K562 (cell line): ENCODE measurements around the gene EFEMP2. TPM values are rescaled to one million over a fixed set of nuclear protein-coding genes. Genes with fewer than 3 reads are reported as not detected.

Source experiments
- CHAMP1 ChIP-seq: fragments of 450-650 bp; IDR thresholded peaks from 2 replicates; pipeline ENCODE4 v1.6.1; 2016; ENCODE audit warnings: mild to moderate bottlenecking
- E2F3 ChIP-seq: fragments of 250-450 bp; sonication (Bioruptor Pico); IDR thresholded peaks from 2 replicates; pipeline ENCODE4 v1.4.0; 2020; ENCODE audit warnings: mild to moderate bottlenecking
- ETV6 ChIP-seq, 3 experiments: fragments of 150-350 bp in 1 of 3; sonication (generic) in 1 of 3; formaldehyde crosslinking in 1 of 3; IDR thresholded peaks; 2 replicates each; pipeline versions ENCODE4 v1.6.1 to v1.8.0; 2014 to 2022; ENCODE audit warnings: borderline replicate concordance in 2 of 3, low read depth in 2 of 3, antibody characterized with exemption in 1 of 3, low read length in 1 of 3, mild to moderate bottlenecking in 1 of 3, missing genetic modification reagents in 1 of 3
- FOXP4 ChIP-seq: sonication (generic); formaldehyde crosslinking; IDR thresholded peaks from 2 replicates; pipeline ENCODE4 v1.8.0; 2022; ENCODE audit warnings: mild to moderate bottlenecking, missing genetic modification reagents, borderline replicate concordance
- OTX1 ChIP-seq: fragments of 450-650 bp; formaldehyde crosslinking; IDR thresholded peaks from 2 replicates; pipeline ENCODE4 v1.4.0; 2022; ENCODE audit warnings: mild to moderate bottlenecking
- SRSF9 ChIP-seq: fragments of 200-400 bp; formaldehyde crosslinking; IDR thresholded peaks from 2 replicates; pipeline ENCODE4 v1.6.1; 2017; ENCODE audit warnings: low read depth, low read length, borderline replicate concordance
- TAF7 ChIP-seq: fragments of 450-650 bp; IDR thresholded peaks from 2 replicates; pipeline ENCODE4 v1.6.1; 2016; ENCODE audit warnings: missing genetic modification characterization, missing compliant biosample characterization
- ZKSCAN1 ChIP-seq: fragments of 150-350 bp; IDR thresholded peaks from 2 replicates; pipeline ENCODE4 v1.6.1; 2016; ENCODE audit warnings: low read depth, low read length
- ZNF512 ChIP-seq: IDR thresholded peaks from 2 replicates; pipeline ENCODE4 v1.6.1; 2016; ENCODE audit warnings: missing genetic modification characterization, missing compliant biosample characterization
- polyA plus RNA-seq, 8 experiments: library from polyadenylated mRNA; depleted of rRNA in 4 of 8; stranded (reverse) in 5 of 8; unstranded in 3 of 8; fragments of >200 nt; fragmentation: Nextera tagmentation in 2 of 8; fragmentation: Illumina TruSeq in 1 of 8; extraction: Ambion mirVana in 2 of 8; extraction: Trizol in 1 of 8; gene quantifications; 2 replicates each; pipeline versions ENCODE4 v1.2.1 to v1.2.3, GENCODE V29; 2011 to 2014; ENCODE audit warnings: inconsistent platforms in 1 of 8, missing spikeins in 1 of 8
- total RNA-seq, 7 experiments: library from RNA; depleted of rRNA in 6 of 7; stranded (reverse); fragments of >200 nt in 6 of 7; fragmentation: Illumina TruSeq in 2 of 7; extraction: Trizol in 2 of 7; gene quantifications; 2 replicates each; pipeline versions ENCODE4 v1.2.1 to v1.2.3, GENCODE V29; 2011 to 2021; ENCODE audit warnings: low replicate concordance in 1 of 7
- TF ChIP-seq, protein P1 (sequence below): sonication (generic); formaldehyde crosslinking; IDR thresholded peaks from 2 replicates; pipeline ENCODE4 v1.8.1; 2022; ENCODE audit warnings: missing genetic modification reagents
- TF ChIP-seq, protein P2 (sequence below): fragments of 250-450 bp; sonication (Bioruptor Pico); IDR thresholded peaks from 2 replicates; pipeline ENCODE4 v1.5.0; 2021; ENCODE audit warnings: mild to moderate bottlenecking, moderate library complexity
- TF ChIP-seq, protein P3 (sequence below): fragments of 250-450 bp; sonication (Bioruptor Pico); IDR thresholded peaks from 2 replicates; pipeline ENCODE4 v1.8.0; 2022; ENCODE audit warnings: inconsistent platforms

Gene EFEMP2
- total and polyA plus RNA-seq, 9 of the 15 experiments (the other 6 are each of a cell fraction or from before 2014, with no cell fraction given), result 0.07 to 2.9 (median 0.69) TPM; not detected in 1

DNA sequence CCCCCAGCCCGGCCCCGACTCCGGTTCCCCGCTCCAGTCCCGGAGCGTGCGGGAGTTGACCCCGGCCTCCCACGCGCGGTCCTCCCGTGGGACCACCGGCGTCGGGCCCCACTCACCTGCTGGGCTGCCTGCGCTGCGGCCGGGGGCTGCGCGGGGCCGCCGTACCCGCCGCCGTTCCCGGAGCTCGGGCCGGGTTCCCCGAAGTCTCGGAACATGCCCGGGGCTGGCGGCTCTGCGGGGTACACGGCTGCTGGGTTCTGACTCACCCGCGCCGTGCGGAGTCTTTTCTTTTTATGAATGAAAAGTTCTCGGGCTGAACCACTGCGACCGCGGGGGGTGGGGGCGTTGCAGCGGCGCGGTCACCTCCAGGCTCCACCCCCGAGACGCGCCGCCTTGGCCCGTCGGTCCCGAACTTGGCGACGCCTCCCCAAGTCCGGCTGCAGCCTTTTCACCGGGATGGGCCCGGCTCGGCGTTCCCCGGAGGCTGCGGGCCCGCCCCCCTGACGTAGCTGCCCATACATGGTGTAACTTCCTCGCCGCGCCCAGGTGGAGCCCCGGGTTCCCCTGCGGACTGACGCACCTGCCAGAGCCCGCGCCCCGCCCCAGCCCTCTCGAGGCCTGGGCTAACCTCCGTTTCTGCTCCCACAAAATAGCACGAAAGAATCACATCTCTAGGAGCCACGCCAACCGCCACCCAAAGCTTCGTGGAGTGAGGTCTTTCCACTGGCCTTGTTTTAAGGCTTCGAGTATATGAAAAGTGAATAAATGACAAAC is 27.7 kb upstream of the EFEMP2 start, which contains the start of gene FOSL1 (continued):
- TF ChIP-seq, protein P1, sequence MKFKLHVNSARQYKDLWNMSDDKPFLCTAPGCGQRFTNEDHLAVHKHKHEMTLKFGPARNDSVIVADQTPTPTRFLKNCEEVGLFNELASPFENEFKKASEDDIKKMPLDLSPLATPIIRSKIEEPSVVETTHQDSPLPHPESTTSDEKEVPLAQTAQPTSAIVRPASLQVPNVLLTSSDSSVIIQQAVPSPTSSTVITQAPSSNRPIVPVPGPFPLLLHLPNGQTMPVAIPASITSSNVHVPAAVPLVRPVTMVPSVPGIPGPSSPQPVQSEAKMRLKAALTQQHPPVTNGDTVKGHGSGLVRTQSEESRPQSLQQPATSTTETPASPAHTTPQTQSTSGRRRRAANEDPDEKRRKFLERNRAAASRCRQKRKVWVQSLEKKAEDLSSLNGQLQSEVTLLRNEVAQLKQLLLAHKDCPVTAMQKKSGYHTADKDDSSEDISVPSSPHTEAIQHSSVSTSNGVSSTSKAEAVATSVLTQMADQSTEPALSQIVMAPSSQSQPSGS (CRISPR knock-in tag), result peak; percentile 55; the same call in 1 of the 2 replicates
- TF ChIP-seq, protein P2, sequence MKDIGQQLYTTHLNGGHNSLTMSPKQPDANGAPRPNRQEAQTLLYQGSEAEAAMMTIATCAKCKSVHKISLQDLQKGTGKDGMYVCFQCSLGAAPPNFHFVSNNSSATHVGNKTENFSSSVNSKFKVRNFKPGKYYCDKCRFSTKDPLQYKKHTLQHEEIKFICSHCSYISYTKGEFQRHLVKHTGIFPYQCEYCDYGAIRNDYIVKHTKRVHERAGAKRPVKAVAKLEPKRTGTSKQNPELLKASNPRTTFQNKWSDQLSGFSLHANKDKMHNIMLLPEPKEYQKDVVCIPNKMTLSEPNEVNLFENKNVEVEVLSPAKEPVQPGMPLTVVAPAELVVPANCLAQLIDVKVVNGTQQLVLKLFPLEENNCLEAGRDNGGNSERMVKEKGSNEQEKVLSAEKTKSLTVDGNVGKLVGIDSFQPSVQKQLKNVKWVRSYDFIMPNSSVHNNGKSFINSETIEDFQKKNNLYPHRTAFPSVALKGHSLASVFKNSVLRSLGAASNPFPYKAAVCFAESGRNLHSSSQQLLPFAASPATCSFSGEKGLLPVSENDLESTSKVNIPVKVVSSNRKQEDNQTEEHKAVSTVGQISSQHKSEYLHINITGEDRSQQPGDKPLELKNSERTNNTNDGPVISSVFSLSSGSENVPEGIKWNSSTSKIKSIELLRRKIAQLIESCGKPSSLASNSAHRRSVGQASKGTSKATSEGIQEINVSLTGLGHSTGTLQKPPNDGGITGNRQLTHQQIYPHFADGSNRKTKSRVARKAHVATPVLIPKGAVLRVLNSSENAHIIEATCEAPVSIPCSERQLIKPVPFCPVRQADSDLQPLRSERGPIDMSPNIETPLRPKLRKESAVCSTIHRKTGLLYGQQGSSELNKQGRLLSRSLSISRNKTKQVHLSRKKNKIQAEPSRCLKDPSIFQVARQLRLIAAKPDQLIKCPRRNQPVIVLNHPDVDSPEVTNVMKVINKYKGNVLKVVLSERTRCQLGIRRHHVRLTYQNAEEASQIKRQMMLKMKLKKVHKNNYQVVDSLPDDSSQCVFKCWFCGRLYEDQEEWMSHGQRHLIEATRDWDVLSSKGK (CRISPR knock-in tag), result no peak
- TF ChIP-seq ZKSCAN1 (no peak; the same call in 1 of the 2 replicates), ZNF512 (tag) (no peak), FOXP4 (CRISPR knock-in tag) (no peak), SRSF9 (no peak), OTX1 (no peak), ETV6 (IDR thresholded peaks at IDR 0.05; ENCODE audit: borderline replicate concordance in 1 of 2, low read depth in 2 of 2, low read length in 1 of 2) (no peak), ETV6 (CRISPR knock-in tag; IDR thresholded peaks at IDR 0.05; ENCODE audit: borderline replicate concordance) (peak; percentile 17; the same call in 1 of the 2 replicates), CHAMP1 (no peak), TAF7 (tag) (no peak), E2F3 (no peak)
- TF ChIP-seq, protein P3, sequence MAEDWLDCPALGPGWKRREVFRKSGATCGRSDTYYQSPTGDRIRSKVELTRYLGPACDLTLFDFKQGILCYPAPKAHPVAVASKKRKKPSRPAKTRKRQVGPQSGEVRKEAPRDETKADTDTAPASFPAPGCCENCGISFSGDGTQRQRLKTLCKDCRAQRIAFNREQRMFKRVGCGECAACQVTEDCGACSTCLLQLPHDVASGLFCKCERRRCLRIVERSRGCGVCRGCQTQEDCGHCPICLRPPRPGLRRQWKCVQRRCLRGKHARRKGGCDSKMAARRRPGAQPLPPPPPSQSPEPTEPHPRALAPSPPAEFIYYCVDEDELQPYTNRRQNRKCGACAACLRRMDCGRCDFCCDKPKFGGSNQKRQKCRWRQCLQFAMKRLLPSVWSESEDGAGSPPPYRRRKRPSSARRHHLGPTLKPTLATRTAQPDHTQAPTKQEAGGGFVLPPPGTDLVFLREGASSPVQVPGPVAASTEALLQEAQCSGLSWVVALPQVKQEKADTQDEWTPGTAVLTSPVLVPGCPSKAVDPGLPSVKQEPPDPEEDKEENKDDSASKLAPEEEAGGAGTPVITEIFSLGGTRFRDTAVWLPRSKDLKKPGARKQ (CRISPR knock-in tag), result no peak
